ENCODE measurements around the gene FURIN. TPM values are rescaled to one million over a fixed set of nuclear protein-coding genes. Genes with fewer than 3 reads are reported as not detected.

FURIN gene
- total RNA-seq, 3 donors from 2014 or later, result 34.5 to 48.5 (median 36.4) TPM

GRCh38 chr15:90931828-90932659 lies 63.7 kb downstream of the FURIN start, which contains the start of gene HDDC3:
Gene HDDC3, minus strand, starts transcription at chr15:90932549. Its CDS starts 9 bp downstream, at chr15:90932540.
- Histone ChIP-seq H3K36me3 (no peaks in the 10 kb centered on the region), H3K9me3 (no peaks in the 10 kb centered on the region), H3K4me1 (peaks cover 4 to 14% of the 10 kb centered on the region in 2 donors), H3K27me3 (no peaks in the 10 kb centered on the region), H3K27ac (peak within 1 kb of the TSS; percentile 91 to 96), H3K4me3 (peak within 1 kb of the TSS; percentile 80 to 88 (median 81))
- intact Hi-C loops (cut with DNase I; ENCODE audit: low total_unique reads), result no loop called here
- peak; percentile 56 for TF ChIP-seq POLR2A (IDR thresholded peaks at IDR 0.05)
- peak; percentile 67 to 83 (median 69) for TF ChIP-seq POLR2AphosphoS5 (IDR thresholded peaks at IDR 0.05)
- TF ChIP-seq, protein P1, sequence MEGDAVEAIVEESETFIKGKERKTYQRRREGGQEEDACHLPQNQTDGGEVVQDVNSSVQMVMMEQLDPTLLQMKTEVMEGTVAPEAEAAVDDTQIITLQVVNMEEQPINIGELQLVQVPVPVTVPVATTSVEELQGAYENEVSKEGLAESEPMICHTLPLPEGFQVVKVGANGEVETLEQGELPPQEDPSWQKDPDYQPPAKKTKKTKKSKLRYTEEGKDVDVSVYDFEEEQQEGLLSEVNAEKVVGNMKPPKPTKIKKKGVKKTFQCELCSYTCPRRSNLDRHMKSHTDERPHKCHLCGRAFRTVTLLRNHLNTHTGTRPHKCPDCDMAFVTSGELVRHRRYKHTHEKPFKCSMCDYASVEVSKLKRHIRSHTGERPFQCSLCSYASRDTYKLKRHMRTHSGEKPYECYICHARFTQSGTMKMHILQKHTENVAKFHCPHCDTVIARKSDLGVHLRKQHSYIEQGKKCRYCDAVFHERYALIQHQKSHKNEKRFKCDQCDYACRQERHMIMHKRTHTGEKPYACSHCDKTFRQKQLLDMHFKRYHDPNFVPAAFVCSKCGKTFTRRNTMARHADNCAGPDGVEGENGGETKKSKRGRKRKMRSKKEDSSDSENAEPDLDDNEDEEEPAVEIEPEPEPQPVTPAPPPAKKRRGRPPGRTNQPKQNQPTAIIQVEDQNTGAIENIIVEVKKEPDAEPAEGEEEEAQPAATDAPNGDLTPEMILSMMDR (IDR thresholded peaks at IDR 0.05), result peak; percentile 81 to 89 (median 85)
- DNase-seq (ENCODE audit: low spot score in 2 of 2), result peak; percentile 86 to 89

- Histone ChIP-seq H3K36me3 (no peaks in the 10 kb centered on the region), H3K9me3 (no peaks in the 10 kb centered on the region), H3K27ac (peak overlapping the region; percentile 91 to 96), H3K4me3 (peak overlapping the region; percentile 80 to 88 (median 81)), H3K4me1 (peaks cover 4 to 14% of the 10 kb centered on the region in 2 donors), H3K27me3 (no peaks in the 10 kb centered on the region)
- no peak for TF ChIP-seq POLR2AphosphoS5 (IDR thresholded peaks at IDR 0.05)
- TF ChIP-seq POLR2A (IDR thresholded peaks at IDR 0.05), result no peak
- TF ChIP-seq, protein P1 (IDR thresholded peaks at IDR 0.05), result no peak
- intact Hi-C loops (cut with DNase I; ENCODE audit: low total_unique reads), result no loop called here
- DNase-seq (ENCODE audit: low spot score in 2 of 2), result no peak
Measured at GRCh38 chr15:90932660-90932991, 64.2 kb downstream of the FURIN start.

Other genes starting within 250 kb of the FURIN start
- gene BLM, start 151.2 kb upstream of the FURIN start, total RNA-seq, result 1 to 10 TPM in 2 of 3 donors, under 1 TPM in 1; 0.33 to 7.4 (median 2.2) TPM
- 10 to 100 TPM; 41.4 to 54.7 (median 42.3) TPM for gene FES, start 15.9 kb downstream of the FURIN start, total RNA-seq
- gene MAN2A2, start 34.7 kb downstream of the FURIN start, total RNA-seq, result 10 to 100 TPM; 38.2 to 58.0 (median 56.9) TPM
- gene HDDC3, start 64.0 kb downstream of the FURIN start, total RNA-seq, result 10 to 100 TPM; 19.0 to 22.3 (median 19.4) TPM
- 10 to 100 TPM; 52.4 to 65.0 (median 59.8) TPM for gene UNC45A, start 66.7 kb downstream of the FURIN start, total RNA-seq
- gene RCCD1, start 86.3 kb downstream of the FURIN start, total RNA-seq, result 1 to 10 TPM; 5.3 to 9.8 (median 7.9) TPM
- gene PRC1, start 125.9 kb downstream of the FURIN start, total RNA-seq, result 10 to 100 TPM in 2 of 3 donors, 1 to 10 TPM in 1; 4.3 to 19.8 (median 10.5) TPM
- 10 to 100 TPM in 1 of 3 donors, 1 to 10 TPM in 2; 8.8 to 10.7 (median 9.0) TPM for gene VPS33B, start 154.0 kb downstream of the FURIN start, total RNA-seq
- 1 to 10 TPM in 2 of 3 donors, under 1 TPM in 1; 0.44 to 4.9 (median 2.2) TPM for gene SV2B, start 231.7 kb downstream of the FURIN start, total RNA-seq

Data from breast epithelium (tissue), 4 donors.